GM06990 (cell line): ENCODE measurements around the gene MAPK11.

Experiments
- DNase-seq: peaks from one replicate; pipeline ENCODE4 v3.0.0-alpha.2; 2011; ENCODE audit not compliant: insufficient read length; ENCODE audit errors: extremely low read depth
- H3K27me3 ChIP-seq: replicated peaks from 2 replicates; pipeline ENCODE4 v1.6.0; 2011; ENCODE audit warnings: low read length; ENCODE audit not compliant: control insufficient read depth, insufficient read depth
- H3K36me3 ChIP-seq: 2 replicates; pipeline ENCODE4 v1.5.1; 2011; ENCODE audit warnings: low read length; ENCODE audit not compliant: control insufficient read depth, insufficient read depth
- H3K4me3 ChIP-seq: replicated peaks from 2 replicates; pipeline ENCODE4 v1.5.1; 2011; ENCODE audit warnings: low read depth, mild to moderate bottlenecking, control low read depth, low read length
- CTCF ChIP-seq: IDR thresholded peaks from 2 replicates; pipeline ENCODE4 v1.5.1; 2011; ENCODE audit warnings: low read length, control low read depth, mild to moderate bottlenecking, inconsistent platforms; ENCODE audit not compliant: insufficient read depth, poor library complexity, severe bottlenecking

MAPK11 gene

GRCh38 chr22:50218153-50218995, 51.8 kb downstream of the MAPK11 start:
- Histone ChIP-seq H3K4me3 (no peak overlapping the region), H3K27me3 (no peaks in the 10 kb centered on the region), H3K36me3 (peaks cover 62% of the 10 kb centered on the region)
- no peak for TF ChIP-seq CTCF
- DNase-seq, result no peak

GRCh38 chr22:50217543-50218152, 52.5 kb downstream of the MAPK11 start:
- H3K27me3 ChIP-seq, result no peaks in the 10 kb centered on the region
- H3K4me3 ChIP-seq, result no peak overlapping the region
- TF ChIP-seq CTCF, result no peak
- H3K36me3 ChIP-seq, result peaks cover 62% of the 10 kb centered on the region
- no peak for DNase-seq

- peaks cover 56% of the 10 kb centered on the region for H3K36me3 ChIP-seq
- no peak for TF ChIP-seq CTCF
- DNase-seq, result no peak
- H3K27me3 ChIP-seq, result no peaks in the 10 kb centered on the region
- no peak overlapping the region for H3K4me3 ChIP-seq
These were observed 53.3 kb downstream of the MAPK11 start for GRCh38 chr22:50216684-50217520.

GRCh38 chr22:50216055-50216683, 54.0 kb downstream of the MAPK11 start:
- no peak overlapping the region for H3K4me3 ChIP-seq
- DNase-seq, result no peak
- peaks cover 50% of the 10 kb centered on the region for H3K36me3 ChIP-seq
- no peaks in the 10 kb centered on the region for H3K27me3 ChIP-seq
- no peak for TF ChIP-seq CTCF

- peaks cover 53% of the 10 kb centered on the region for H3K36me3 ChIP-seq
- no peak for DNase-seq
- no peak for TF ChIP-seq CTCF
- H3K27me3 ChIP-seq, result no peaks in the 10 kb centered on the region
- H3K4me3 ChIP-seq, result no peak overlapping the region
These were observed 54.7 kb downstream of the MAPK11 start for GRCh38 chr22:50215297-50216054.
